Measurements from ENCODE around the gene THOC6.

DNA sequence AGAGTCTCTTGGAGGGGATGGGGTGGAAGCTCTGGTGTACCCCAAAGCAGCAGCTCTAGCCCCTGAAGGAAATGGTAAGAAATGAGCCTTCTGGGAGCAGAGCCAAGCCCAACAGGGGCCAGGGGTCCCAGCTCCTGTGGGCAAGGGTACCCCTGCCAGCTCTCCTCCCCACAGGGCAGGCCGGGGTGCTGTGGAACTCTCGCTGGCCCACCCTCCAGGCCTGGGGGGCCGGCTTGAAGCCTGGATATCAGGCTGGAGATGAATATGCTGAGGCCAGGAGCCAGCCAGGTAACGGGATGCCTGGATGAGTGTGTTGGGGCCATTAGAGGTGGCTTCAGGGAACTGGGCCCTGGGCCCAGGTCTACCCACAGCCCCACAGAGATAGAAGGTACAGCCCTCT, 23.3 kb upstream of the THOC6 start:
- TF ChIP-seq SP1 (IDR thresholded peaks at IDR 0.05) (no peak), TARDBP (IDR thresholded peaks at IDR 0.05) (no peak), NFRKB (IDR thresholded peaks at IDR 0.05) (no peak), CTBP1 (IDR thresholded peaks at IDR 0.05; ENCODE audit: borderline replicate concordance) (no peak), FOXA1 (IDR thresholded peaks at IDR 0.05) (no peak), SUZ12 (IDR thresholded peaks at IDR 0.05) (no peak), FOXM1 (IDR thresholded peaks at IDR 0.05; ENCODE audit: borderline replicate concordance) (no peak), ARNT (IDR thresholded peaks at IDR 0.05) (no peak), BHLHE40 (IDR thresholded peaks at IDR 0.05; ENCODE audit: borderline replicate concordance) (no peak), ELF4 (IDR thresholded peaks at IDR 0.05) (no peak)
- TF ChIP-seq, protein P1, sequence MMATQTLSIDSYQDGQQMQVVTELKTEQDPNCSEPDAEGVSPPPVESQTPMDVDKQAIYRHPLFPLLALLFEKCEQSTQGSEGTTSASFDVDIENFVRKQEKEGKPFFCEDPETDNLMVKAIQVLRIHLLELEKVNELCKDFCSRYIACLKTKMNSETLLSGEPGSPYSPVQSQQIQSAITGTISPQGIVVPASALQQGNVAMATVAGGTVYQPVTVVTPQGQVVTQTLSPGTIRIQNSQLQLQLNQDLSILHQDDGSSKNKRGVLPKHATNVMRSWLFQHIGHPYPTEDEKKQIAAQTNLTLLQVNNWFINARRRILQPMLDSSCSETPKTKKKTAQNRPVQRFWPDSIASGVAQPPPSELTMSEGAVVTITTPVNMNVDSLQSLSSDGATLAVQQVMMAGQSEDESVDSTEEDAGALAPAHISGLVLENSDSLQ (IDR thresholded peaks at IDR 0.05): no peak
